Progenitor cell of endocrine pancreas (in vitro differentiated cells): ENCODE data around the gene NVL. TPM values are rescaled to one million over a fixed set of nuclear protein-coding genes. Genes with fewer than 3 reads are reported as not detected.

Source experiments
- DNase-seq: peaks from one replicate; pipeline ENCODE4 v3.0.0; 2021; ENCODE audit warnings: low spot score; ENCODE audit not compliant: unreplicated experiment
- H3K27ac Mint-ChIP-seq: 2 replicates; pipeline ENCODE4 v1.8.0; 2021; ENCODE audit warnings: mild to moderate bottlenecking, moderate library complexity, mixed read lengths
- H3K27me3 Mint-ChIP-seq: 2 replicates; pipeline ENCODE4 v1.8.0; 2021; ENCODE audit warnings: mixed read lengths
- H3K36me3 Mint-ChIP-seq: 2 replicates; pipeline ENCODE4 v1.8.0; 2022; ENCODE audit warnings: mixed read lengths; ENCODE audit not compliant: insufficient read depth
- H3K4me1 Mint-ChIP-seq: 2 replicates; pipeline ENCODE4 v1.8.0; 2021; ENCODE audit warnings: low read depth, mixed read lengths
- H3K4me3 Mint-ChIP-seq: 2 replicates; pipeline ENCODE4 v1.8.0; 2021; ENCODE audit warnings: low read depth, mild to moderate bottlenecking, moderate library complexity, mixed read lengths
- H3K9me3 Mint-ChIP-seq: 2 replicates; pipeline ENCODE4 v1.8.0; 2021; ENCODE audit warnings: low read depth, mixed read lengths
- microRNA-seq: library from miRNA; unstranded; fragments of <30 nt; microRNA quantifications from one replicate; pipeline ENCODE4 v1.1.0, GENCODE V29; 2020; ENCODE audit warnings: borderline number of aligned reads; ENCODE audit not compliant: unreplicated experiment
- total RNA-seq: library from RNA; stranded (reverse); gene quantifications from 2 replicates; pipeline ENCODE4 v1.2.1, GENCODE V29; 2021
- TF ChIP-seq, protein P1 (sequence below): fragments of 200-600 bp; sonication (generic); IDR thresholded peaks from one replicate; pipeline ENCODE4 v1.5.0; 2021; ENCODE audit warnings: antibody characterized with exemption, mild to moderate bottlenecking; ENCODE audit not compliant: unreplicated experiment

The NVL gene
- total RNA-seq, 1 donor from 2014 or later, result 52.5 TPM

DNA sequence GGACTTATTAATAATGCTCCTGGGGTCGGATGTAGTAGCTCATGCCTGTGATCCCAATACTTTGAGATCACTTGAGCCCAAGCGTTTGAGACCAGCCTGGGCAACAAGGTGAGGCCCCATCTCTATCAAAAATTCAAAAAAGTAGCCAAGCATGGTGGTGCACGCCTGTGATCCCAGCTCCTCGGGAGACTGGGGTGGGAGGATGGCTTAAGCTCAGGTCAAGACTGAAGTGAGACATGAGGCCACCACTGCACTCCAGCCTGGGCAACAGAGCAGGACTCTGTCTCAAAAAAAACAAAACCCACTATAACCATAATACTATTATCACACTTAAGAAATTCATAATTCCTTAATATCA lies 148.5 kb downstream of the NVL start:
- Mint-ChIP-seq H3K27ac (no peak overlapping the region), H3K4me1 (peaks cover 5% of the 10 kb centered on the region), H3K36me3 (no peaks in the 10 kb centered on the region), H3K4me3 (no peak overlapping the region), H3K27me3 (peaks cover 8% of the 10 kb centered on the region), H3K9me3 (no peaks in the 10 kb centered on the region)
- TF ChIP-seq, protein P1, sequence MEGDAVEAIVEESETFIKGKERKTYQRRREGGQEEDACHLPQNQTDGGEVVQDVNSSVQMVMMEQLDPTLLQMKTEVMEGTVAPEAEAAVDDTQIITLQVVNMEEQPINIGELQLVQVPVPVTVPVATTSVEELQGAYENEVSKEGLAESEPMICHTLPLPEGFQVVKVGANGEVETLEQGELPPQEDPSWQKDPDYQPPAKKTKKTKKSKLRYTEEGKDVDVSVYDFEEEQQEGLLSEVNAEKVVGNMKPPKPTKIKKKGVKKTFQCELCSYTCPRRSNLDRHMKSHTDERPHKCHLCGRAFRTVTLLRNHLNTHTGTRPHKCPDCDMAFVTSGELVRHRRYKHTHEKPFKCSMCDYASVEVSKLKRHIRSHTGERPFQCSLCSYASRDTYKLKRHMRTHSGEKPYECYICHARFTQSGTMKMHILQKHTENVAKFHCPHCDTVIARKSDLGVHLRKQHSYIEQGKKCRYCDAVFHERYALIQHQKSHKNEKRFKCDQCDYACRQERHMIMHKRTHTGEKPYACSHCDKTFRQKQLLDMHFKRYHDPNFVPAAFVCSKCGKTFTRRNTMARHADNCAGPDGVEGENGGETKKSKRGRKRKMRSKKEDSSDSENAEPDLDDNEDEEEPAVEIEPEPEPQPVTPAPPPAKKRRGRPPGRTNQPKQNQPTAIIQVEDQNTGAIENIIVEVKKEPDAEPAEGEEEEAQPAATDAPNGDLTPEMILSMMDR, result no peak
- DNase-seq, result no peak

DNA sequence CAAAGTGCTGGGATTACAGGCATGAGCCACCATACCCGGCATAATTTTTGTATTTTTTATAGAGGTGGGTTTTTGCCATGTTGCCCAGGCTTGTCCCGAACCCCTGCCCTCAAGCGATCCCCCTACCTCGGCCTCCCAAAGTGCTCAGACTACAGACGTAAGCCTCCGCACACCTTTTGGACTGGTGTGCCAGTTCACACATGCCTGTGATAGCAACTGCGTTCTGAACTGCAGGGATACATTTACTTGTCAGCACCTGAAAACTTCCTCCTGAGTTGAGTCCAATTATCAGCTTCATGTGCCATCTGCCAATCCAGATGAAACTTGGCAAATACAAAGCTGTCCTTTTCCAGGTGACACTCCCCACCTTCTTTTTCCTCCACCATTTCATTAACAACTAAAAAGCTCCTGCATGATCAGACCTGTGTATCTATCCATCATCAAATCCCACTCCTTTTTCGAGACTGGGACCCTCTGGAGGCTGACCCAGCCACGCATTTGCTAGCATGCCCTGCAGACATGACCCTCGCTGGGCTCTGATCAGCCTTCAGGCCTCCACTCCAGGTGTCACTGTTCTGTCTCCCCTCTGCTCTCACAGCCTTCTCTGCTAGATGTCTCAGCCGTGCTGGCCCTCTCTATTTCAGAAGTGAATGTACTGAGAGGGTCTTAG lies 149.1 kb downstream of the NVL start:
- Mint-ChIP-seq H3K27ac (no peak overlapping the region), H3K27me3 (peaks cover 9% of the 10 kb centered on the region), H3K4me3 (no peak overlapping the region), H3K9me3 (no peaks in the 10 kb centered on the region), H3K4me1 (peaks cover 5% of the 10 kb centered on the region), H3K36me3 (no peaks in the 10 kb centered on the region)
- TF ChIP-seq, protein P1, result no peak
- DNase-seq, result no peak

DNA sequence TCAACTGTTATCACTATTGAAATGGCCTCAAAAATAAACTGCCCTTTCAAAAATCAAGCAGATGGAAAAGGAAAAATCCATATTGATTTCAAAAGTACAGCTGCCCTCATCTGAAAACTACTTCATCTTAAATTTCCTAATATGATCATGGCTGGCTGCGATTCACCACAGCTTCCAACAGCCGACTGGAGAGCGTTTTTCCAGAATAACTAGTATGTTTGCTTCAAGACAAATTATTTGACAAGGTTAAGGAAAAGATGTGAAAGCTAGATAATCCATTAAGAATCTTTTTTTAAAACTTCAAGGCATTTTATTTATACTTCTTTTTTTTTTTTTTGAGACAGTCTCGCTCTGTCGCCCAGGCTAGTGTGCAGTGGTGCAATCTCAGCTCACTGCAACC lies 151.1 kb downstream of the NVL start:
- Mint-ChIP-seq H3K27ac (no peak overlapping the region), H3K27me3 (peaks cover 17% of the 10 kb centered on the region), H3K36me3 (no peaks in the 10 kb centered on the region), H3K9me3 (no peaks in the 10 kb centered on the region), H3K4me3 (no peak overlapping the region), H3K4me1 (peaks cover 4% of the 10 kb centered on the region)
- DNase-seq, result no peak
- TF ChIP-seq, protein P1, result no peak

DNA sequence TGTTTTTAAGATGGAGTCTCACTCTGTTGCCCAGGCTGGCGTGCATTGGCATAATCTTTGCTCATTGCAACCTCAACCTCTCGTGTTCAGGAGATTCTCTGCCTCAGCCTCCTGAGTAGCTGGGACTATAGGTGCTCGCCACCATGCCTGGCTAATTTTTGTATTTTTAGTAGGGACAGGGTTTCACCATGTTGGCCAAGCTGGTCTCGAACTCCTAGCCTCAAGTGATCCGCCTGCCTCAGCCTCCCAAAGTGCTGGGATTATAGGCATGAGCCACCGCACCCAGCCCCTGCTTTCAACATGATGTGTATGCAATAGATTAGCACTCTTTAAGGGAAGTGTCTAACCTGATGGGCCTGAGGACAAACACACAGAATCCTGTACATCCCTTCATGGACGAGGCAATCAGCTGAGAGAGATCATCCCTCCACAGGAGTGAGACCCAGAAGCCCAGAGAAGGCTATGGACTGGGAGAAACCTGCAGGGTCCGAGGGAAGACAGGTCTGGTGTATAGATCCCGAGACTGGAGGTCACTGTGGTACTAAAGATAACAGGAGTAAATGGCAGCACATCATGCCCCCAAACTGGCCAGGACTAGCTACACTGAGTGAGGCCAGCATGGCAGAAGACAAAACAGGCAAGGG lies 152.5 kb downstream of the NVL start:
- H3K27ac Mint-ChIP-seq, result no peak overlapping the region
- TF ChIP-seq, protein P1, result no peak
- no peak for DNase-seq
- no peak overlapping the region for H3K4me3 Mint-ChIP-seq
- H3K27me3 Mint-ChIP-seq, result peaks cover 17% of the 10 kb centered on the region
- H3K9me3 Mint-ChIP-seq, result no peaks in the 10 kb centered on the region
- H3K36me3 Mint-ChIP-seq, result no peaks in the 10 kb centered on the region
- peaks cover 4% of the 10 kb centered on the region for H3K4me1 Mint-ChIP-seq

Small RNA genes within 50 kb of the gene (microRNA-seq; reads per million reads assigned to microRNA genes)
- 5.4 reads per million for gene MIR320B2

Other genes with a start within 250 kb of the NVL start
- 31.9 and 33.5 TPM in 2 replicates for gene FBXO28, start 216.1 kb downstream of the NVL start, total RNA-seq
- gene DEGS1, start 146.9 kb downstream of the NVL start, total RNA-seq, result 10.4 and 13.5 TPM in 2 replicates
- gene CNIH4, start 26.7 kb upstream of the NVL start, total RNA-seq, result 68.8 and 69.6 TPM in 2 replicates
- gene WDR26, start 104.6 kb upstream of the NVL start, total RNA-seq, result 83.9 and 84.9 TPM in 2 replicates